HPDE6-E6E7 (cell line): Measurements from ENCODE around the gene B4GALT6.

Experiments
- DNase-seq: peaks from one replicate; pipeline ENCODE4 v3.0.0; 2011; ENCODE audit warnings: missing footprints; ENCODE audit errors: extremely low spot score

B4GALT6 gene

GRCh38 chr18:31633392-31634330 lies 50.7 kb downstream of the B4GALT6 start:
- DNase-seq = no peak

- no peak for DNase-seq
Measured at GRCh38 chr18:31632356-31632755, 52.0 kb downstream of the B4GALT6 start.

DNA sequence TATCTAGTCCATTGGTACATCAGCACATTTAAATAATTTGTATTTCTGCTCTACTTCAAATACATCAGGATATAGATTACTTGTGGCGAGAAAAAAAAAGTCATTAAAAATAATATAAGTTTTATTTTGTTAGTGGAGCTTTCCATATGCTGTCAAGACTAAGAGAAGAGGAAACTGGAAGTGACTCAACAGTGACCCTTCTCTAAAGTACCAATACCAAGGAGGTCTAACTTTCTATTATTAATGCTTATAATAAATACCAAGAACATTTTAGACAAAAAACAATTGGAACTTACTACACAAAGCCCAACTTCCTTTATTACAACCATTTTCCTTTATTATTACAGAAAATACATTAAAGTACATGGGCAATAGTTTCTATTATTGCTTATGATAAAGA lies 52.9 kb downstream of the B4GALT6 start:
- DNase-seq = no peak

- no peak for DNase-seq
Measured at GRCh38 chr18:31630549-31630948, 53.8 kb downstream of the B4GALT6 start.

DNA sequence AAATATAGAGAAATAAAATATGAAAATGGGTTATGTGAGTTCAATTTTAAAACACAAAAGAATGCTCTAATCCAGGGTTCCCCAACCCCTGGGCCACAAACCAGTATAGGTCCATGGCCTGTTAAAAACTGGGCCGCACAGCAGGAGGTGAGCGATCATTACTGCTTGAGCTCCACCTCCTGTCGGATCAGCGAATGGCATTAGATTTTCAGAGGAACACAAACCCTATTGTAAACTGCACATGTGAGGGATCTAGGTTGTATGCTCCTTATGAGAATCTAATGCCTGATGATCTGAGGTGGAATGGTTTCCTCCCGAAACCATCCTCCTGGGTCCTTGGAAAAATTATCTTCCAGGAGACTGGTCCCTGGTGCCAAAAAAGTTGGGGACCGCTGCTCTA lies 58.0 kb downstream of the B4GALT6 start:
- DNase-seq = no peak

- no peak for DNase-seq
Measured at GRCh38 chr18:31624892-31625640, 59.3 kb downstream of the B4GALT6 start.

DNA sequence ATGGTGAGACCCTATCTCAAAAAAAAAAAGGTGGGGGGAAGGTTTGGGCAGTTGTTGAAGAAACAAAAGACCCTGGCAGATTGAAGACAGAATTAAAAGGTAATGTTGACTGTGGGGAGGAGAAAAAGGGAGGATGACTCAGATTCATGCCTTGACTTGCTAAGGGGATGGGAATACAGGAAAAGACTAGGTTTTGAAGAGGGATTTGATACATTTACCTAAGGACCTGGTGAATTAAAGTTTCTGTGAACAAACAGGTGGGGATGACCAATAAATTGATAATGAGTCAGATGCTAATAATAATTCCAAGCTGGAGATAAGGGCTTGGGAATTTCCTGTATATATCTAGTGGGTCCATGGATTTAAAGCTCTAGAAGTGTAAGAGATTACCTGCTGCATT lies 65.1 kb downstream of the B4GALT6 start:
- peak; percentile 51 for DNase-seq

DNA sequence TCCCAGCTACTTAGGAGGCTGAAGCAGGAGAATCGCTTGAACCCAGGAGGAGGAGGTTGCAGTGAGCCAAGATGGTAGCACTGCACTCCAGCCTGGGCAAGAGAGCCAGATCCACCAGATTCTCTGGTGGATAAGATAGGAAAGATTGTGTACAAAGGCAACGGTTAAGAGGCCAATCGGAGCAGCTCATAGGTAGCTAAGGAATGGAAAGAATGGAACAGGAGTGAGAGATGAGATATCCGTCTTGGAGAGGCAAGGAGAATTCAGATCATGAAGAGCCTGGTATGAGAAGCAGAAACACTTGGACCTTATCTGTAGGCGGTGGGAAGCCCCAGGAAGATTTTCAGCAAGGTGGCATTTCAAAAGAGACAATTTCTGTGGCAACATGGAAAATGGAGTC lies 65.6 kb downstream of the B4GALT6 start:
- no peak for DNase-seq

DNA sequence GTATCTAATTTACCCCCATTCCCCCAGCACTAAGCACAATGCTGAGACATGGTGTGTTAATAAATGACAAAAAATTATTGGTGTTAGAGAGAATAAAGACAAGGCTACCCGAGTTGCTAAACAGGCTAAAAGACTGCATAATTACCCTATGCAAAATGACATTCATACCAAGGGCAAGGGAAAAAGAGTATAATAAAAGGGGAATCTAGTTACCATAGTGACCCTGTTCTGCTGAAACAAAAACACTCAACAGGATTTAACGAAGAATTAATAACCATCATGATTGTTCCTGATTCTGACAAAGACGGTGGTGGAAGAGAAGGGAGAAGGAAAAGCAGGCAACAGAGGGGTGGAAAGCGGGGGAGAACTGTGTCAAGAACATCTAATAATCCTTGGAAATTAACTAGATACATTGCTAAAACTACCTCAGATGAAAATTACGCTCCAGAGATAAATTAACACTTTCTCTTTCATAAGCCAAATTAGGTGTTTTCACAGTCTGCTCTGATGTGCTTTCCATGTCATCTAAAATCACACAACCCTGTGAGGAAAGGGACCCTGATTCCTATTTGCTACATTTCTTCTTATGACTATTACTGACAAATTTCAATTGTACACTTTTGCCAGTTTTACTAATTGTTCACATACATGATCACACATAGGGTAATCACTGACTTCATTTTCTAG lies 67.2 kb downstream of the B4GALT6 start:
- DNase-seq = no peak

DNA sequence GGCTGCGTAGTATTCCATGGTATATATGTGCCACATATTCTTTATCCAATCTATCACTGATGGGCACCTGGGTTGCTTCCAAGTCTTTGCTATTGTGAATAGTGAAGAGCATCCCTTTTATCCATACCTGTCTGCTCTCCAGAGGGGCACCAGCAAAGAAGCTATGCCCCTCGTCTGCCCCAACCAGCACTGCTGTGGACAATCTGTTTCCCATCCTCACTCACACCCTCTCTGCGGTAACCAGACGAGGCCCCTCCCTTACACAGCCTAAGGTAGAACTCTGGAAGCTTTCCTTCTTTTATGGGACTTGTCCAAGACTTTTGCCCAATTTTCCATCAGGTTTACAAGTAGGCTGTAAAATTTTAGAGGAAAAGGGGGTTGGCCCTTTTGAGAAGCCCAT lies 67.8 kb downstream of the B4GALT6 start:
- no peak for DNase-seq

- no peak for DNase-seq
Measured at GRCh38 chr18:31614044-31614443, 70.3 kb downstream of the B4GALT6 start.

DNA sequence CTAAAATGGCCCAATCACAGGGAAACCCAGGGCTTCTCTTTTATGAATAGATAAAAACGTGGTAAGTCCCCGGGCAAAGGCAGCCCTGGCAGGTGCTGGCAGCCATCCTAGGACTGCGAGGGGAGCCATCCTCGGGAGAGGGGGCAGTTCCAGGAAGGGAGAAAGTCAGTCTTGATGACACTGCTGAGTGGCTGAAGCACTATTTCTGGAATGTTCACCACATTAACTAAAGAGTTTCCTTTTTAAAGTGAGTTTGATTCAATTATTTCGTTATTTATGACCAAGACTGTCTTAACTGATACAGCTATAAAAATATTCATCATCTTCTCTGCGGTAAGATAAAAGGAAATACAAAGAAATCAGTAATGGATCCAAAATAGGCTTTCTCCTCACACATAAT lies 72.3 kb downstream of the B4GALT6 start:
- no peak for DNase-seq

- DNase-seq = no peak
Measured at GRCh38 chr18:31611511-31611910, 72.9 kb downstream of the B4GALT6 start.

DNA sequence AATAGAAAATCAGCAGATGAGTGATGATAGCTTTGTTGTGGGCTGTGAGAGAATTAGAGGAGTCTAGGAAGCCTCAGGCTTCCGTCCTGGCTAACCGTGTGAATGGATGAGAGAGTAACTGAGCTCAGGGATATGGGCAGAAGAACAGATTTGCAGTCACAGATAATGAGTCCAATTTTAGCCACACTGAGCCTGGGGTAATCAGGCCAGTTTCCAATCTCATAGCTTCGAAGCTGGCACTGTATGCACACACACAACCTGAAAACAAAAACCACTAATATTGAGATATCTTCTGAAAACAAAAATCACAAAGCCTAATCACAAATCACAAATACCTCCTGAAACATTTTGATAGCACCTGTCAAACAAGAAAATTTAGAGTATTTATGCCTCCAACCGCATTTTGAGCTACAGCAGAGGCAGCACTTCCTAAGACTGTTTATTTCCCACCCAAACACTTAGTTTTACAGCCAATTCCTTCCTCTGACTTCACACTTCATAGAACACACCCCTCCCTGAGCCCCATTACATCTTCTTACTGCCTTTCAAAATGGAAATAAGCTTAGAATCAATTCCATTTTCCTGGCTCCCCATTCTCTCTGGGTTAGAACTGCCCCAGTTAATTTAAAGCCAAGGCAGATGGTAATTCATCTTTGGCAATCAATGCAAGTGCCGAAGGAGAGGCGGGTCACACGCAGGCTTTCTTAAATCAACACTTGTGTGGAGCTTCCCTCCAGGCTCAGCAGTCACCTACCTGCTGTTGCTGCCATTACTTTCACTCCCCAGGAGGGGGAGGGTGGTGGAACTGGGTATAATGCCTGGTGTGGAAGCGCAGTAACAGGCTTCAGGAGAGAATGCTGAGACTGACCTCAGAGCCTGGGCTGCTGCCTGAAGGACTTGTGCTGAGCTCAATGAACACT lies 73.8 kb downstream of the B4GALT6 start:
- peak; percentile 20 for DNase-seq

DNA sequence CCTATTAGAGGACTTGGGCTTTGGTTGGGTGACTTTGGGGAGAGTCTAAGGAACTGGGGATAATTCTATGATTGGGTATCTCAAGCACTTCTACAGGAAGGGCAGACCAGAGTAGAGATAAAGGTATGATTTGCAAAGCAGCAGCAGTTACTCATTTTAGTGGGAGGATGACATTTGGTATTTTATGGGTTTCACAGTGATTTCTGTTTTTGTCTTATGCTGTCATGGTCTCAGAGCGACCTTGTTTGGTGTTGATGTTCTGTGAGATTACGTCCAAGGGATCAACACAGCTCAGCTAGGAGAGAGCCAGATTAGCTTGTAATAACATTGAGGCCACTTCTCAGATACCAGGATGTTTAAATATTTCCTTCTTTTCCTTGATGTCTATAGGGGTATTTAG lies 74.5 kb downstream of the B4GALT6 start:
- no peak for DNase-seq

GRCh38 chr18:31607384-31607783 lies 77.0 kb downstream of the B4GALT6 start:
- DNase-seq = no peak

DNA sequence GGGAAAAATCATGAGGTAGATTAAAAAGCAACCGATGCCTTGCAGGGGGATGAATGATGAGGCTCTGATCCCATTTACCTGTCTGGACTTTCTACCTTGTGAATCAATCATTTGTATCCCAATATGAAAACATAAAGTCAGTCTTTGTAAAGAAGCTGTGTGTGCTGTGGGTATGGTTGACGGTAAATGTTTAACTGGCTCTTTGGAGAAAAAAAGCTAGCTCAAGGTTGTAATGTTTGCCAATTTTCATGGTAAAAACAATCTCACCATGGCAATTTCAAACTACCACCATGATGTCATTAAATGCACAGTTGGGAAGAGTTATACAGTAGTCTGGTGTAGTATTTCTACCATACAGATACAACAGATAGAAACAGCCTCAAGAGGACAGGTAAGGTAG lies 78.1 kb downstream of the B4GALT6 start:
- no peak for DNase-seq

DNA sequence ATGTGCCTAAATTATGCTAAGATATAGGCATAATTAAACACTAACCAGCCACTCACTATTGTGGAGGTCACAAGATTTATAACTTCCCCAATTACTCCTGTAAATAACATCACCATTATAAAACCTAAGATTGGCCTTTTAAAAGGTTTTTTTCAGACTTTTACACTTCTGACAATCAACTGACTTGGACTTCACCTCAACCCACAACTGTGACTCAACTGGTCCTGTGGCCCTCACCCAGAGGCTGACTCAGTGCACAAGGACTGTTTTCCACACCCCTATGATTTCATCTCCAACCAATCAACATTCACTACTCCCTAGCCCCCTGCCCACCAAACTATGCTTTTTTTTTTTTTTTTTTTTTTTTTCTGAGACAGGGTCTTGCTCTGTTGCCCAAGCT lies 81.1 kb downstream of the B4GALT6 start:
- DNase-seq = no peak

DNA sequence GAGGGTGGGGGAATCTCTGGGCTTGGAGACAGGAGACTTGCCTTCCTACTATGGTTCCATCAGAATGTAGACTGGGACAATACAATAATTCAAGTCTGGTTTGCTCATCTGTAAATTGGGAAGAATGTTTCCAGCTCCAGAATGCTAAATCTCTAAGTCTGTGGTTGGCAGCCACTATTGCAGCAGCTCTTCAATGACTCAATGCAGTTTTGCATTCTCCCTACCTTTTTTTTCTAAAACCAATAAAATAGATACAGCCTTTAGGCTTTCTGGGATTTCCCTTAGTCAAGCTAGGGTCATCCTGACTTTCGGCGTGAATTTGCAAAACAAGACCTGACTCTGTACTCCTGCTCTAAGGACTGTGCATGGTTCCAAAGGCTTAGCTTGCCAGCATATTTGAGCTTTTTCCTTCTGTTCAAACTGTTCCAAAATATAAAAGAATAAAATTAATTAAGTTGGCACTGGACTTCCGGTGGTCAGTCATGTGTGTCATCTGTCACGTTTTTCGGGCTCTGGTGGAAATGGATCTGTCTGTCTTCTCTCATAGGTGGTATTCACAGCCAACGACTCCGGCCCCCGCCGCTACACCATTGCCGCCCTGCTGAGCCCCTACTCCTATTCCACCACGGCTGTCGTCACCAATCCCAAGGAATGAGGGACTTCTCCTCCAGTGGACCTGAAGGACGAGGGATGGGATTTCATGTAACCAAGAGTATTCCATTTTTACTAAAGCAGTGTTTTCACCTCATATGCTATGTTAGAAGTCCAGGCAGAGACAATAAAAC lies 86.2 kb downstream of the B4GALT6 start:
- no peak for DNase-seq

- no peak for DNase-seq
Measured at GRCh38 chr18:31596081-31596872, 88.1 kb downstream of the B4GALT6 start.
